Ishikawa (cell line): ENCODE data around the gene XXYLT1.

Source experiments
- CEBPB ChIP-seq: IDR thresholded peaks from 2 replicates; pipeline ENCODE4 v1.6.1; 2012
- CREB1 ChIP-seq: IDR thresholded peaks from 2 replicates; pipeline ENCODE4 v1.6.1; 2012; ENCODE audit warnings: low read depth
- EGR1 ChIP-seq: IDR thresholded peaks from 2 replicates; pipeline ENCODE4 v1.6.1; 2012
- EP300 ChIP-seq: IDR thresholded peaks from 2 replicates; pipeline ENCODE4 v1.6.1; 2012; ENCODE audit warnings: borderline replicate concordance
- MAX ChIP-seq: IDR thresholded peaks from 2 replicates; pipeline ENCODE4 v1.6.1; 2012
- NFIC ChIP-seq: IDR thresholded peaks from 2 replicates; pipeline ENCODE4 v1.6.1; 2012
- RAD21 ChIP-seq: IDR thresholded peaks from 2 replicates; pipeline ENCODE4 v1.6.1; 2012; ENCODE audit warnings: low read depth
- TAF1 ChIP-seq: IDR thresholded peaks from 2 replicates; pipeline ENCODE4 v1.6.1; 2012; ENCODE audit warnings: low read depth, mild to moderate bottlenecking
- TCF12 ChIP-seq: IDR thresholded peaks from 2 replicates; pipeline ENCODE4 v1.6.1; 2012; ENCODE audit warnings: low read depth
- YY1 ChIP-seq: IDR thresholded peaks from 2 replicates; pipeline ENCODE4 v1.6.1; 2012; ENCODE audit warnings: low read depth
- TF ChIP-seq, protein P1 (sequence below): IDR thresholded peaks from 2 replicates; pipeline ENCODE4 v1.6.1; 2012; ENCODE audit warnings: low read depth, mild to moderate bottlenecking
- TF ChIP-seq, protein P2 (sequence below): IDR thresholded peaks from 2 replicates; pipeline ENCODE4 v1.6.1; 2012

DNA sequence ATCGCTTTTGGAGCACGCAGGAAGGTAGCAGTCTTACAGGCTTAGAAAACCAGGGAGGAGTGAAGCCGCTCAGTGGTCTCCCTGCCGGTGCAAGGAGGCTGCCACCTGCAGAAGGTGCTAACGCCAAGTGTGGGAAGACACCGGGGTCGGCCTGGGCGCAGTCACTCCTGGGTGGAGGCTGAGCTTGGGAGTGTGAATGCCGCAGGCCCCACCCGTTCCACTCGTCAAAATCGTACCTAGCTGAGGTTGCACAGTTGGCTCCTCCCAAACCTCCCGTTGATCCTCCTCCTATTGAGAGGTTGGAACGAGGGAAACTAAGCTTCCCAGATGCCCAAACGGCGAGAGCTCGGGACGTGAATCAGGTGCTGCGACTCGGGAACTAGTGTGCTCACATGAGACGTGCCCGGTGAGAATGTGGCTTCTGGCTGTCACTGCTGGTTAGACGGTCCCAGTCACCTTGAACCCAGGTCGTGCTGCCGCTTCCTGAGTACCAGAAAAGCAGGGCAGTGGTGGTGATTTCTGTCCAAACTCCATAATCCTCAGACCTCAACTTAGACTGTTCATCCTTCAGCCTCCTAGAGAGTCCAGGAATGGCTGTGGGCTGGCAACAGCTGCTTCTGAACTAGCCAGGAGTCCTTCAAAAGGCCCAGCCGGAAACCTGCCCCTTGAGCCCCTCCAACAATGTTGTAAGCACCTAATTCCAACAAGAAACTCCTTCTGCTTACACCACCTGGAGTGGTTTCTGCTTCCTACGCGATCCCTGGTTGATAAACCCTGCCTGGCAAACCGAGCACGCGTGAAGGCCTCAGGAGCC lies 156.0 kb downstream of the XXYLT1 start:
- TF ChIP-seq TAF1 (no peak), EGR1 (no peak), EP300 (no peak), TCF12 (no peak), YY1 (no peak), CREB1 (no peak), MAX (no peak), NFIC (no peak), RAD21 (no peak), CEBPB (no peak)
- TF ChIP-seq, protein P1, sequence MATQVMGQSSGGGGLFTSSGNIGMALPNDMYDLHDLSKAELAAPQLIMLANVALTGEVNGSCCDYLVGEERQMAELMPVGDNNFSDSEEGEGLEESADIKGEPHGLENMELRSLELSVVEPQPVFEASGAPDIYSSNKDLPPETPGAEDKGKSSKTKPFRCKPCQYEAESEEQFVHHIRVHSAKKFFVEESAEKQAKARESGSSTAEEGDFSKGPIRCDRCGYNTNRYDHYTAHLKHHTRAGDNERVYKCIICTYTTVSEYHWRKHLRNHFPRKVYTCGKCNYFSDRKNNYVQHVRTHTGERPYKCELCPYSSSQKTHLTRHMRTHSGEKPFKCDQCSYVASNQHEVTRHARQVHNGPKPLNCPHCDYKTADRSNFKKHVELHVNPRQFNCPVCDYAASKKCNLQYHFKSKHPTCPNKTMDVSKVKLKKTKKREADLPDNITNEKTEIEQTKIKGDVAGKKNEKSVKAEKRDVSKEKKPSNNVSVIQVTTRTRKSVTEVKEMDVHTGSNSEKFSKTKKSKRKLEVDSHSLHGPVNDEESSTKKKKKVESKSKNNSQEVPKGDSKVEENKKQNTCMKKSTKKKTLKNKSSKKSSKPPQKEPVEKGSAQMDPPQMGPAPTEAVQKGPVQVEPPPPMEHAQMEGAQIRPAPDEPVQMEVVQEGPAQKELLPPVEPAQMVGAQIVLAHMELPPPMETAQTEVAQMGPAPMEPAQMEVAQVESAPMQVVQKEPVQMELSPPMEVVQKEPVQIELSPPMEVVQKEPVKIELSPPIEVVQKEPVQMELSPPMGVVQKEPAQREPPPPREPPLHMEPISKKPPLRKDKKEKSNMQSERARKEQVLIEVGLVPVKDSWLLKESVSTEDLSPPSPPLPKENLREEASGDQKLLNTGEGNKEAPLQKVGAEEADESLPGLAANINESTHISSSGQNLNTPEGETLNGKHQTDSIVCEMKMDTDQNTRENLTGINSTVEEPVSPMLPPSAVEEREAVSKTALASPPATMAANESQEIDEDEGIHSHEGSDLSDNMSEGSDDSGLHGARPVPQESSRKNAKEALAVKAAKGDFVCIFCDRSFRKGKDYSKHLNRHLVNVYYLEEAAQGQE: no peak
- TF ChIP-seq, protein P2, sequence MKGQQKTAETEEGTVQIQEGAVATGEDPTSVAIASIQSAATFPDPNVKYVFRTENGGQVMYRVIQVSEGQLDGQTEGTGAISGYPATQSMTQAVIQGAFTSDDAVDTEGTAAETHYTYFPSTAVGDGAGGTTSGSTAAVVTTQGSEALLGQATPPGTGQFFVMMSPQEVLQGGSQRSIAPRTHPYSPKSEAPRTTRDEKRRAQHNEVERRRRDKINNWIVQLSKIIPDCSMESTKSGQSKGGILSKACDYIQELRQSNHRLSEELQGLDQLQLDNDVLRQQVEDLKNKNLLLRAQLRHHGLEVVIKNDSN: no peak
